PFSK-1 (cell line): ENCODE measurements around the gene ARPC4.

ENCODE experiments used
- FOXP2 ChIP-seq: optimal IDR thresholded peaks from 2 replicates; pipeline ENCODE3; 2011; ENCODE audit warnings: borderline replicate concordance, control low read depth, inconsistent platforms; ENCODE audit not compliant: insufficient read depth; ENCODE audit errors: extremely low read length, extremely low read depth
- POLR2AphosphoS5 ChIP-seq: IDR thresholded peaks from 2 replicates; pipeline ENCODE4 v1.6.1; 2012; ENCODE audit warnings: low read depth, mild to moderate bottlenecking, control low read depth, low read length, moderate library complexity
- SIN3A ChIP-seq: IDR thresholded peaks from 2 replicates; pipeline ENCODE4 v1.6.1; 2012; ENCODE audit warnings: mild to moderate bottlenecking, low read length, moderate library complexity, borderline replicate concordance; ENCODE audit not compliant: insufficient read depth
- TAF1 ChIP-seq: IDR thresholded peaks from 2 replicates; pipeline ENCODE4 v1.6.1; 2012; ENCODE audit warnings: low read length, control low read depth, borderline replicate concordance; ENCODE audit not compliant: insufficient read depth
- TF ChIP-seq, protein P1 (sequence below), 2 experiments: IDR thresholded peaks; 2 replicates each; pipeline versions ENCODE4 v1.6.1 to v1.8.0; 2011 to 2012; ENCODE audit warnings: low read depth in 2 of 2, low read length in 2 of 2, control low read depth in 1 of 2, inconsistent platforms in 1 of 2, mild to moderate bottlenecking in 1 of 2, moderate library complexity in 1 of 2; ENCODE audit not compliant: insufficient read depth in 1 of 2

GRCh38 chr3:9787714-9788113, 5.2 kb upstream of the ARPC4 start:
- TF ChIP-seq SIN3A = no peak
- TF ChIP-seq, protein P1, sequence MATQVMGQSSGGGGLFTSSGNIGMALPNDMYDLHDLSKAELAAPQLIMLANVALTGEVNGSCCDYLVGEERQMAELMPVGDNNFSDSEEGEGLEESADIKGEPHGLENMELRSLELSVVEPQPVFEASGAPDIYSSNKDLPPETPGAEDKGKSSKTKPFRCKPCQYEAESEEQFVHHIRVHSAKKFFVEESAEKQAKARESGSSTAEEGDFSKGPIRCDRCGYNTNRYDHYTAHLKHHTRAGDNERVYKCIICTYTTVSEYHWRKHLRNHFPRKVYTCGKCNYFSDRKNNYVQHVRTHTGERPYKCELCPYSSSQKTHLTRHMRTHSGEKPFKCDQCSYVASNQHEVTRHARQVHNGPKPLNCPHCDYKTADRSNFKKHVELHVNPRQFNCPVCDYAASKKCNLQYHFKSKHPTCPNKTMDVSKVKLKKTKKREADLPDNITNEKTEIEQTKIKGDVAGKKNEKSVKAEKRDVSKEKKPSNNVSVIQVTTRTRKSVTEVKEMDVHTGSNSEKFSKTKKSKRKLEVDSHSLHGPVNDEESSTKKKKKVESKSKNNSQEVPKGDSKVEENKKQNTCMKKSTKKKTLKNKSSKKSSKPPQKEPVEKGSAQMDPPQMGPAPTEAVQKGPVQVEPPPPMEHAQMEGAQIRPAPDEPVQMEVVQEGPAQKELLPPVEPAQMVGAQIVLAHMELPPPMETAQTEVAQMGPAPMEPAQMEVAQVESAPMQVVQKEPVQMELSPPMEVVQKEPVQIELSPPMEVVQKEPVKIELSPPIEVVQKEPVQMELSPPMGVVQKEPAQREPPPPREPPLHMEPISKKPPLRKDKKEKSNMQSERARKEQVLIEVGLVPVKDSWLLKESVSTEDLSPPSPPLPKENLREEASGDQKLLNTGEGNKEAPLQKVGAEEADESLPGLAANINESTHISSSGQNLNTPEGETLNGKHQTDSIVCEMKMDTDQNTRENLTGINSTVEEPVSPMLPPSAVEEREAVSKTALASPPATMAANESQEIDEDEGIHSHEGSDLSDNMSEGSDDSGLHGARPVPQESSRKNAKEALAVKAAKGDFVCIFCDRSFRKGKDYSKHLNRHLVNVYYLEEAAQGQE (IDR thresholded peaks at IDR 0.05; ENCODE audit: insufficient read depth in 1 of 2, low read depth in 2 of 2, low read length in 2 of 2) = no peak
- no peak for TF ChIP-seq POLR2AphosphoS5
- no peak for TF ChIP-seq TAF1
- TF ChIP-seq FOXP2 = no peak
